GM08714 (cell line): ENCODE results near the gene HES5.

Experiments used
- H3K4me3 ChIP-seq: fragments of 200-500 bp; sonication (Bioruptor generic); 2 replicates; pipeline ENCODE4 v1.5.1; 2014; ENCODE audit warnings: mild to moderate bottlenecking, low read length, inconsistent platforms
- ZNF274 ChIP-seq: IDR thresholded peaks from 2 replicates; pipeline ENCODE4 v1.6.1; 2012; ENCODE audit warnings: mild to moderate bottlenecking, low read depth, low read length

HES5 gene

DNA sequence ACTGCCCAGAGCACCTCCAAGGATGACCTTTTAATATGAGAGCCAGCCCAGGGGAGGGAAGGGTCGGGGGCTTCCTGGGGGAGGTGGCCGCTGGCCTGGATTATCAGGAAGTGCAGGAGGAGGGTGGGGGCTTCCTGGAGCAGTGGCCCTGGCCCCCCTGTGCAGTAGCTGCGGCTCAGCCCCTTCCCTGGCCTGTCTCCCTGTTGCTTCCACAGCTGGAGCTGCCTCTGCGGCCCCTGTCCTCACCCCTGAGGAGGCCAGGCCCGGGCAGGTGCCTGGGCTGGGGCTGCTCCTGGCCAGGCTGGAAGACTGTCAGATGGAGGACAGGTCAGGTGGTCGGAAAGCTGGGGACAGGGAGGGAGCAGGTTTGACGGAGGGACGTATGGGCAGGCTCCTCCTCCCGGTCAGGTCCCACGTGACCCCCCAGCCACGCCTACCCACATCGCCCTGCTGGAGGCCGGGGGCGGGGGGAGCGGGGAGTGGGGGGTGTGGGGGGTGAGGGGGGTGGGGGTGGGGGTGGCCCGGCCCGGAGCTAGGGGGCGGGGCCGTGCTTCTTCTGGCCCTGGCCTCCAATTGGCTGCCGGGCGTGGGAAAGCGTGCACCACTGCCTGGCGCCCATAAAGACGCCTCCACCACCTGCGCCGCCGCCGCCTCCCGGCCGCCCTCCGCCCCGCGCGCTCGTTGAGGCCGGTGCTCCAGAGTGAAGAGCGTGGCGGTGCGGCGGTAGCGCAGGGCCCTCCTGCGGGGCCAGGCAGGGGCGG is 15.9 kb upstream of the HES5 start:
- peak overlapping the region; percentile 70; the same call in 1 of the 2 replicates for H3K4me3 ChIP-seq
- TF ChIP-seq ZNF274 = no peak

DNA sequence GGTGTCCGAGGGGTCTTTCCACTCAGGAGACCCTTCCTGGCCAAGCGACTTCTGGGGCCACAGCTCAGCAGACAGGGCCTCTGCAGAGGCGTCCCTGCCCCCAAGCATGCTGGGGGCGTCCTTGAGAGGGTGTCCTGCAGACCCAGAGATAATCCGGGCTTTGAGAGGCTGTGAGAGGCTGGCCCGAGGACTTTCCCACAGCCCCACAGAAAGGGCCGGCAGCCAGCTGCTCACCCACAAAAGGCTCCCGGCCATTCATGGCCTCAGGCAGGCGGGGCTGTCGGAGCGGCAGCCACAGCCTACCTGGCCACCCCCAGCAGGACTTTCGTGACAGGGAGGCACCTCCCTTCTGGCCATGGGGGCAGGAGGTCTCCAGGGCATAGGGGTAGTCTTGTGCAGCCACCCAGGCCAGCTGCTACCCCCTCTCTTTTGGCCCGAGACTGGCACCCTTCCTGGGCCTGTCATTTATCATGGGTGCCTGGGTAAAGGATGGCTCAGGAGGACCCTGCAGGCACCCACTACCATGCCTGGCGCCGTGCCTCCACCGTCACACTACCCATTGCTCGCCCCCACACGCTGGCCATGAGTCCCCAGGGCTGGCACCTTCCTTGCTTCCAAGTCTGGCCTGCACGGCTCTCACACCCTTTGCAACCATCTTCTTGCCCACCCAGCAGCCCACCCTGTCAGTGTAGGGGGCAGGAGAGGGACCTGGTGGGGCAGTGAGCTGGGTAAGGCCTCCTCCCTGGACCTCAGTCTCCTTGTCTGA is 15.0 kb upstream of the HES5 start:
- TF ChIP-seq ZNF274 = no peak
- H3K4me3 ChIP-seq = no peak overlapping the region

DNA sequence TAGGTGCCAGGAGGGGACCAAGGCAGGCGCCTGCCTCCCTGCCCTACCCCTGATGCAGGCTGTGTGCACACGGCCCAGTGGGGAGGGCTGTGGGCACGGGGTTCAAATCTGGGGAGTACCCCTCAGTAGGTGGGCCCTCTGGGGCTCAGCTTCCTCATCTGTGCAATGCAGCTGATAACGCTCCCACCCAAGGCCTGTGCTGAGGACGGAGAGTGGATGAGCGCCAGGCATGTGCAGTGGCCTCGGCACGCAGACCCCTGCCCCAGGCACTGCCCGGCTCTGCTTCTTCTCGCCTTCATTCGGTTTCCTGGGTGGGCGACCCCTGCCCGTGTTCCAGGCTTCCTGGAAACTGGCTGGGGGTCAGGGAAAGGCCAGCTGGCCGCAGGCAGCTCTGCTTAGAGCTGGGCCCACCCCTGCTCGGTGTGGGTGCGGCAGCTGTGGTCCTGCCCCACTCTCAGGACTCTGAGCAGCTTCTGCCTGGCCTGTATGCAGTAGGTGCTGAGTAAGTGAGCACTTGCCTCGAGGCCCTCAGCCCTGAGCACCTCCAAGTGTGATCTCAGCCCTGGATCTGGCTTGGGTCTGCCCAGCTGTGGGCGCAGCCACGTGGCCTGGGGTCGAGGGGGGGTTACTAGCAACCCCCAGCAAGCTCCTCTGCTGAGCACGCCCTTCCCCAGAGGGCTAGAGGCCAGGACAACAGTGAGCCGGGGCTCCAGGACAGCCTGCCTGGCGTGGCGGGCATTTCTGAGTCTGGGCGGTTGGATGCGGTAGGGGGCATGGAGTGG is 14.2 kb upstream of the HES5 start:
- no peak overlapping the region for H3K4me3 ChIP-seq
- no peak for TF ChIP-seq ZNF274

DNA sequence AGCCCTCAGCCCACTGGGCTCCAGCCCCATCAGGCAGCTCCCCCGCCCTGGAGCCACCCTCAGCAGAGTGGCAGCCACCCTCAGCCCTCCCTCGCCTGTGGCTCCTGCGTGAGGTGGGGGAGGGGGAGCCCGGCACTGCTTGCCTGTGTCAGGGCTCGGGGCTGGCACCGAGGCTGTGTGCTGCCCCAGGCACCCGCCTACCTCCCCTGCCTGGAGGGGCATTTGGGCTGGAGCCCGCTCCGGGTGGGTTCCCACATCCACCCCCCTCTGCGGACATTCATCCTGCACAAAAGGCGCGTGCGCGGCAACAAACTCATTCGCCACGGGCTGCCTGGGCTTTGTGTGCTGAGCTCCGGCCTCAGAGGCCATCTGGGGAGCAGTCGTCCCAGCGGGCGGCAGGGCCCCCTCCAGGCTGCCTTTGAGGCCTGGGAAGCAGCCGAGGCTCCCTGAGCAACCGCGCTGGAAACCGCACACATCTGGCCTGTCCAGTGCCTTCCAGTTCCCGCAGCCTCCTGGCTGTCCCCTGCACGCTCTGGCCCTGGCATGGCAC is 13.6 kb upstream of the HES5 start:
- no peak overlapping the region for H3K4me3 ChIP-seq
- TF ChIP-seq ZNF274 = no peak

DNA sequence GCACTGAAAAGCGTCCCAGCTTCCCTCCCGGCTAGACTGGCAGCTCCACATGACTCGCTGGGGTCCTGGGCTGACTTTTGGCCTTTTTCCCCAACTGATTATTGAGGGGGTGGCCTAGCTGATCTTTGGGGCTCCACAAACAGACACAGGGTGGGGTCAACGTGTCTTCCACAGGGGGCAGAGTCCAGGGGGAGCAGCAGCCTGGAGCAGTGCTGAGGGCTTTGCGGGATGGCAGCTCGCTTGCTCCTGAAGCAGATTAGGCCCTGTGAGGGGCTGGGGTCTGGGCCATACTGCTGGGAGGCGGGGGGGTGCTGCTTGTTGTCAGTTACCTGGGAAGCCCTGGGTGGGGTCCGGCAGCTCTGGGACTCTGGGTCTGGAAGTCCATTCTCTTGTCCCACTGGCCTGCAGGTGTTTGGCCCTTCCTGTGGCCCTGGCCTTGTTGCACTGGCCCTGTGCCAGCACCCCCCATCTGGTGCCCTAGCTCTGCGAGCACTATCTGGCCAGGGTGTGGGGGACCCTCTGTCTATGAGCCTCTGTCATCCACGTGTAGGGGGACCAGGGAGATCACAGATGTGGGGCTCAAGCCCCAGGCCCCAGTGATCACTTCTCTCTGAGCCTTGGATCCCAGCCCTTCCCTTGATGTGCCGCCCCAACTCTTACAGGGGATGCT is 12.3 kb upstream of the HES5 start:
- H3K4me3 ChIP-seq = no peak overlapping the region
- no peak for TF ChIP-seq ZNF274

DNA sequence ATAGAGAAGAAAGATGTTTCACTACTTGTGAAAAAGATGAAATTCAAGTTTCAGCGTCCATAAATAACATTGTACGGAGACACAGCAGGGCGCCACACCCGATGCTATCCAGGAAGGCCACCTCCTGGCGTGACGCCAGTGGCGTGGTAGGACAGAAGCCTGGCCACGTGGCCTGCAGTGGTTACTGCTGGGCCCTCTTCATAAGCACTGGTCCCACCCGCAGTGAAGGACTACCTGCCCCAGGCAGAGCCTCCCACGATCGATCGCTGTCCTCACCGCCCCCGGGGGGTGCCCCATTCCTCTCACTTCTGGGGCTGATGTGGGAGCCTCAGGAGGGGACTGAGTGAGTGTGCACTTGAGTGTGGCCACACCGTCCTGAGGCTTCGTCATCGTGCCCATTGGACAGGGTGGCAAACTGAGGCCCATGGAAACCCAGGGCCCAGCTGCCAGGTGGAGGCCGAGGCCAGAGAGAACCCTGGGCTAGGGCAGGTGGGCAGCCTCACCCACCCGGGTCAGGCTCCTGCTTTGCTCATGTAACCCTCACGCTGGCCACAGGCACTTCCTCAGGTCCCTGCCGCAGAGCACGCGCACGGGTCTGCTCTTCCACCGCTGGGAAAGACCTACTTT is 11.7 kb upstream of the HES5 start:
- TF ChIP-seq ZNF274 = no peak
- no peak overlapping the region for H3K4me3 ChIP-seq

DNA sequence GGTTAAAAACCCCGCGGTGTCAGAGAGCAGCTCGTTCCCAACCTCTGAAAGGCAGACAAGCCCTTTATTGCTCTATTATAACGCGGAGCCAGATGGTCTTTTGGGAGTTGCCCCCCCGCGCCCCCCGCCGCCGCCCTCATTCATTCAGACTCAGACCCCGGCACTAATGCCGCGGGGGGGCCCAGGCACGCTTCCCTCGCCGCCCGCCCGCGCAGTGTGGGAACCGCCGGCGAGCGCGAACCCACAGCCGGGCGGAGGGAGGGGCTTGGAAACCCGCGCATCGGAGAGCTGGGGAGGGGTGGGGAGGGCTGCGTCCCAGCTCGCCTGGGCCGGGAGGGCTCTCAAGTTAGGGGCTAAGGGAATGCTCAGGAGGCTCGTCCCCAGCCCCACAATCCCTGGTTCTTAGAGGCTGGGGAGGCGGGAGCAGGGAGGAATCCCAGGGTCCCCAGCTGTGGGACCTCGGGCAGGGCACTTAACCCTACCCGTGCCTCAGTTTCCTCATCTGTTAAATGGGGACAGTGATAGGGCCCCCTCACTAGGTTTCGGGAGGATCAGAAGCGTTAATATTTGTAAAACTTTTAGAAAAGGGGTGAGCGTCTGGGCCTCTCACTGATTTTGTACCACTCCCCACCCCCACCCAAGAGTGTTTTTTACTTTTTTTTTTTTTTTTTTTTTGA is 10.9 kb upstream of the HES5 start:
- no peak overlapping the region for H3K4me3 ChIP-seq
- TF ChIP-seq ZNF274 = no peak

DNA sequence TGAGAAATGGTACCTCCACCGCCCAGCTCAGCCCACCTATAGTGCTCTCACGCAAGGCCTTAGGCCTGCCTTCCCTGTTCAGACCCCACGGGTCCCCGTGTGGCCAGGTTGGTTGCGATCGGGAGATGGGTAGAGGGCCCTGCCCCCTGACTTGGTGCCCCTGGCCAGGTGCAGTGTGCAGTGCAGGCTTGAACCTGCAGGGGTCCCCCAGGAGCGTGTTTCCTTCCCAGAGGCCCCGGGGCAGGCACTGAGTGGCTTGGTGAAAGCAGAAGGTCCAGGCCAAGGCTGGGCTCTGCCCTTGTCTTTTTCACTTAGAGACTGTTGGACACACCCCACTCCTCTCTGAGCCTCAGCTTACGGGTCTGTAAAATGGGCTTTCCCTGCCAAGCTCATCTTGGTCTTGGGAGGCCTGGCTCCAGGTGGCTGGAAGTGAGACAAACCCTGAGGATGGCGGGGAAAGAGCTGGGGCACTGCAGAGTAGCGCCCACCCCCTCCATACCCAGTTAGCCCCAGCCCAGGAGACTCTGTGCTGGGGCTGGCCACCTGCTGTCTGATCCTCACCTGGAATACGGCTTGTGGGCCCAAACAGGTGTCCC is 9.3 kb upstream of the HES5 start:
- no peak overlapping the region for H3K4me3 ChIP-seq
- no peak for TF ChIP-seq ZNF274

DNA sequence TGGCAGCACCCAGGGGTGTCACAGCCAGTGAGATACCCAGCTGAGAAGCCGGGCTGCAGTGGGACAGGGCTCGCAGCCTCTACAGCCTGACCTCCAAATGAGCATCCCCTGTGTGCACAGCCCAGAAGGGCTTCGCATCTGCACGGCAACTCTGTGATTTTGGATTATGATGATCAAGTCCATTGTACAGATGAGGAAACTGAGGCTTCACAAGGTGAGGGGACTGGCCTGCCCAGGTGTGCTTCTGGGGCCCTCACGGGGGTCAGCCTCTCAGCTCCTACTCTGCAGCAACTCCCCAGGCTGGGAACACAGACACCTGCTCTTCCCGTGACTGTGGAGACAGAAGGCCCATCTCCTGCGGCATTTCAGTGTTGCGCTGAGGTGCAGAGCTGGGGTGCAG is 8.8 kb upstream of the HES5 start:
- no peak overlapping the region for H3K4me3 ChIP-seq
- TF ChIP-seq ZNF274 = no peak

DNA sequence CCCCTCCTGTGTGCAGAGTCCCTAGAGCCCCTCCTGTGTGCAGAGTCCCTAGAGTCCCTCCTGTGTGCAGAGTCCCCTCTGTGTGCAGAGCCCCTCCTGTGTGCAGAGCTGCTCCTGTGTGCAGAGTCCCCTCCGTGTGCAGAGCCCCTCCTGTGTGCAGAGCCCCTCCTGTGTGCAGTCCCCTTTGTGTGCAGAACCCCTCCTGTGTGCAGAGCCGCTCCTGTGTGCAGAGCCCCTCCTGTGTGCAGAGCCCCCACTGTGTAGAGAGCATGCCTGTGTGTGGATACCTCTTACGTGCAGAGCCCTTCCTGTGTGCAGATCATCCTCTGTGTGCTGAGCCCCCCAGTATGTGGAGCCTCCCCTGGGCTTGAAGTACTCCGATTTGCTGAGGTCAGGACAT is 8.3 kb upstream of the HES5 start:
- no peak for TF ChIP-seq ZNF274
- no peak overlapping the region for H3K4me3 ChIP-seq

DNA sequence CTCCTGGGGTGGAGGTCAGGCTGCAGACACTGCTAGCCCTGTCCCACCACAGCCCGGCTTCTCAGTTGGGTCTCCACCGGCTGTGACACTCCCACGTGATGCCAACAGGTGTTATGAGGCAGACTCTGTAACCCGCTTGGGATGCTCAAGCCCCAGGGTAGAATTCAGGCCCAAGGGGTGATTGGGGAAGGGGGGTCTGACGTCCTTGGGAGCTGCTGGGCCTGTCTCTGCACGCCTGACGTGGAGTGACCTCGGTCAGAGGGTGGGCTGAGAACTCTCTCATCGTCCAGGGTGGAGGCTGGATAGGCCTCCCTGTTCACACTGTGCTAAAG is 7.7 kb upstream of the HES5 start:
- H3K4me3 ChIP-seq = no peak overlapping the region
- no peak for TF ChIP-seq ZNF274

DNA sequence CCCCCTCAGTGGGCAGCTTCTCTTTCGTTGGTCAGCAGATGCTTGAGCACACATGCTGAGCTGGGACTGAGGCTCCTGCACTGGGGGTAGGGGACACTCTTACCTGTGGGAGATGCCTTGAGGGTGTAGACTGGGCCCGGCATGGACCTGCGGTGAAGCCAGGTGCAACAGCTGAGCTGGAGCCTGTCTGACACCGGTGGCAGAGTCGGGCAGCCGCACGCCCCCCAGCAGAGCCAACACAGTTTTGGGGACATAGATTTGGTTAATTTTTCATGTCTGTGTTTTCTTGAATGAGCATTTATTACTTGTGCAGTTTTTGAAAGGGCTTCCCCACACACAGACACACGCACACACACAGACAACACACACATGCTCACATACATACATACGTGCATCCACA is 5.9 kb upstream of the HES5 start:
- no peak for TF ChIP-seq ZNF274
- H3K4me3 ChIP-seq = no peak overlapping the region

DNA sequence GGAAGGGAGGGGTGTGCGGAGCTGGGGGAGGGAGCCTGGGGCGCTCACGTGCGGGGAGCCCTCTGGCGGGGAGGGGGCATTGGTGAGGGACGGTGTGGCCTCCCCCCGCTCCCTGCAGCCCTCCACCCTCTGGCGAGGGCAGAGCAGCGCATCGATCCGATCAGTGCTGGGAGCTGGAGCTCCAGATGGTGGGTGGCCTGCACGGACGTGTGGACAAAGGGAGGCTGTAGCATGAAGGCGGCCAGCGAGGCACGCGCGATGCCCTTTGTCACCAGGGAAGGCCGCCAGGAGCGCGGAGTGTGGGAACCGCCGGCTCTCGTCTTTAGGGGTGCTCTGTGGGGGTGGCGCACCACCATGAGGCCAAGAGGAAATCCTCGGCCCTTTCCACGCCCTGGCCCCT is 5.4 kb upstream of the HES5 start:
- no peak for TF ChIP-seq ZNF274
- no peak overlapping the region for H3K4me3 ChIP-seq
